Measurements from ENCODE around the gene FREM3. TPM values are rescaled to one million over a fixed set of nuclear protein-coding genes. Genes with fewer than 3 reads are reported as not detected.

FREM3 gene
- total and polyA plus RNA-seq, 3 donors from 2014 or later, result 0.06 to 0.42 (median 0.08) TPM

GRCh38 chr4:143668930-143669552, 31.4 kb downstream of the FREM3 start:
- Histone ChIP-seq H3K27me3 (no peaks in the 10 kb centered on the region), H3K4me3 (no peak overlapping the region), H3K27ac (no peak overlapping the region), H3K9me3 (no peaks in the 10 kb centered on the region), H3K36me3 (ENCODE audit: low read depth, missing control alignments) (no peaks in the 10 kb centered on the region), H3K4me1 (no peaks in the 10 kb centered on the region)
- intact Hi-C loops (cut with DNase I; ENCODE audit: low total_unique reads), result no loop called here
- TF ChIP-seq POLR2A (IDR thresholded peaks at IDR 0.05), result no peak
- TF ChIP-seq CTCF (IDR thresholded peaks at IDR 0.05), result no peak
- DNase-seq, result no peak
- WGBS, 2 donors, result 93 to 97% methylated on average over 9 of the region's 9 CpGs

GRCh38 chr4:143667461-143667860, 33.0 kb downstream of the FREM3 start:
- Histone ChIP-seq H3K27me3 (no peaks in the 10 kb centered on the region), H3K27ac (no peak overlapping the region), H3K9me3 (no peaks in the 10 kb centered on the region), H3K4me1 (no peaks in the 10 kb centered on the region), H3K36me3 (ENCODE audit: low read depth, missing control alignments) (no peaks in the 10 kb centered on the region), H3K4me3 (no peak overlapping the region)
- TF ChIP-seq CTCF (IDR thresholded peaks at IDR 0.05) (no peak), POLR2A (IDR thresholded peaks at IDR 0.05) (no peak)
- peak; percentile 65 for DNase-seq
- intact Hi-C loops (cut with DNase I; ENCODE audit: low total_unique reads), result no loop called here
- 34 to 51% methylated on average over 4 of the region's 4 CpGs for WGBS, 2 donors

- Histone ChIP-seq H3K4me1 (no peaks in the 10 kb centered on the region), H3K4me3 (no peak overlapping the region), H3K36me3 (ENCODE audit: low read depth, missing control alignments) (no peaks in the 10 kb centered on the region), H3K27me3 (no peaks in the 10 kb centered on the region), H3K27ac (no peak overlapping the region), H3K9me3 (no peaks in the 10 kb centered on the region)
- intact Hi-C loops (cut with DNase I; ENCODE audit: low total_unique reads), result no loop called here
- TF ChIP-seq CTCF (IDR thresholded peaks at IDR 0.05) (no peak), POLR2A (IDR thresholded peaks at IDR 0.05) (no peak)
- DNase-seq, result no peak
- 97% methylated on average over 4 of the region's 4 CpGs for WGBS, 2 donors
Observed at GRCh38 chr4:143658336-143658735, 42.1 kb downstream of the FREM3 start.

- Histone ChIP-seq H3K9me3 (no peaks in the 10 kb centered on the region), H3K36me3 (ENCODE audit: low read depth, missing control alignments) (no peaks in the 10 kb centered on the region), H3K4me1 (no peaks in the 10 kb centered on the region), H3K27me3 (no peaks in the 10 kb centered on the region), H3K27ac (no peak overlapping the region), H3K4me3 (no peak overlapping the region)
- DNase-seq, result no peak
- intact Hi-C loops (cut with DNase I; ENCODE audit: low total_unique reads), result no loop called here
- WGBS, 2 donors, result 87 to 94% methylated on average over 1 of the region's 1 CpG
- TF ChIP-seq CTCF (IDR thresholded peaks at IDR 0.05) (no peak), POLR2A (IDR thresholded peaks at IDR 0.05) (no peak)
Observed at GRCh38 chr4:143654571-143654970, 45.9 kb downstream of the FREM3 start.

- 87 to 92% methylated on average over 3 of the region's 3 CpGs for WGBS, 2 donors
- intact Hi-C loops (cut with DNase I; ENCODE audit: low total_unique reads), result no loop called here
- Histone ChIP-seq H3K27ac (no peak overlapping the region), H3K27me3 (no peaks in the 10 kb centered on the region), H3K4me1 (no peaks in the 10 kb centered on the region), H3K36me3 (ENCODE audit: low read depth, missing control alignments) (no peaks in the 10 kb centered on the region), H3K9me3 (no peaks in the 10 kb centered on the region), H3K4me3 (no peak overlapping the region)
- TF ChIP-seq CTCF (IDR thresholded peaks at IDR 0.05), result no peak
- no peak for TF ChIP-seq POLR2A (IDR thresholded peaks at IDR 0.05)
- DNase-seq, result no peak
Observed at GRCh38 chr4:143653031-143653430, 47.4 kb downstream of the FREM3 start.

Measured in testis (tissue), 3 donors.